ENCODE data around the gene ITFG1.
"Not testable (repeated sequence)": the region's sequence is repeated elsewhere in the genome, so short reads cannot be mapped to it uniquely, and the experiment has no call there.

Gene ITFG1

GRCh38 chr16:47371271-47372014, 89.4 kb downstream of the ITFG1 start:
- TF ChIP-seq, protein P1, sequence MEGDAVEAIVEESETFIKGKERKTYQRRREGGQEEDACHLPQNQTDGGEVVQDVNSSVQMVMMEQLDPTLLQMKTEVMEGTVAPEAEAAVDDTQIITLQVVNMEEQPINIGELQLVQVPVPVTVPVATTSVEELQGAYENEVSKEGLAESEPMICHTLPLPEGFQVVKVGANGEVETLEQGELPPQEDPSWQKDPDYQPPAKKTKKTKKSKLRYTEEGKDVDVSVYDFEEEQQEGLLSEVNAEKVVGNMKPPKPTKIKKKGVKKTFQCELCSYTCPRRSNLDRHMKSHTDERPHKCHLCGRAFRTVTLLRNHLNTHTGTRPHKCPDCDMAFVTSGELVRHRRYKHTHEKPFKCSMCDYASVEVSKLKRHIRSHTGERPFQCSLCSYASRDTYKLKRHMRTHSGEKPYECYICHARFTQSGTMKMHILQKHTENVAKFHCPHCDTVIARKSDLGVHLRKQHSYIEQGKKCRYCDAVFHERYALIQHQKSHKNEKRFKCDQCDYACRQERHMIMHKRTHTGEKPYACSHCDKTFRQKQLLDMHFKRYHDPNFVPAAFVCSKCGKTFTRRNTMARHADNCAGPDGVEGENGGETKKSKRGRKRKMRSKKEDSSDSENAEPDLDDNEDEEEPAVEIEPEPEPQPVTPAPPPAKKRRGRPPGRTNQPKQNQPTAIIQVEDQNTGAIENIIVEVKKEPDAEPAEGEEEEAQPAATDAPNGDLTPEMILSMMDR (IDR thresholded peaks at IDR 0.05; ENCODE audit: low read length, missing control alignments), result no peak
- no peak overlapping the region for H3K4me3 ChIP-seq (replicated peaks; ENCODE audit: low read depth, low read length)
- DNase-seq (ENCODE audit: low read depth), result no peak

DNA sequence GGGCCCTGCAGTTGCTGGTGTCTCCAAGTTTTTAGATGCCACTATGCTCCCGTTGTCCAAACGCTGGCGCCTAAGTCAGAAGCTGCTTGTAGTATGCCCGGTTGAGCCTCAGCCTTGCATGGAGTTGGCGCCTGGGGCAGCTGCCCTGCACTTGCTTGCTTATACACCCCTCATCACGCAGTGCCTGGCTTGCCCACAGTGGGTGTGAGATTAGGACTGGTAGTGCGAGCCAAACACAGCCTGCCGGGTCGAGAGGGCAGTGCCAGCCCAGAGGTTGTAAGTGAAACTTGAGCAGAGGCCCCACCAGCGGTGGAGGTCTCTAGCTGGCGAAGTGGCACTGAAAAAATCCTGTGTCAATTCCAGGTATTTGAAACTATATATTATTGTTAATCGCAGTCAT, 90.3 kb downstream of the ITFG1 start:
- TF ChIP-seq, protein P1 (IDR thresholded peaks at IDR 0.05; ENCODE audit: low read length, missing control alignments), result no peak
- no peak overlapping the region for H3K4me3 ChIP-seq (replicated peaks; ENCODE audit: low read depth, low read length)
- no peak for DNase-seq (ENCODE audit: low read depth)

GRCh38 chr16:47366228-47366627, 94.6 kb downstream of the ITFG1 start:
- TF ChIP-seq, protein P1 (IDR thresholded peaks at IDR 0.05; ENCODE audit: low read length, missing control alignments), result no peak
- no peak for DNase-seq (ENCODE audit: low read depth)
- H3K4me3 ChIP-seq (replicated peaks; ENCODE audit: low read depth, low read length), result no peak overlapping the region

GRCh38 chr16:47363761-47364160, 97.1 kb downstream of the ITFG1 start:
- TF ChIP-seq, protein P1 (IDR thresholded peaks at IDR 0.05; ENCODE audit: low read length, missing control alignments), result no peak
- no peak overlapping the region for H3K4me3 ChIP-seq (replicated peaks; ENCODE audit: low read depth, low read length)
- peak; percentile 15 for DNase-seq (ENCODE audit: low read depth)

GRCh38 chr16:47359478-47359877, 101.4 kb downstream of the ITFG1 start:
- no peak for DNase-seq (ENCODE audit: low read depth)
- TF ChIP-seq, protein P1 (IDR thresholded peaks at IDR 0.05; ENCODE audit: low read length, missing control alignments), result no peak
- no peak overlapping the region for H3K4me3 ChIP-seq (replicated peaks; ENCODE audit: low read depth, low read length)

GRCh38 chr16:47358816-47359215, 102.0 kb downstream of the ITFG1 start:
- no peak for DNase-seq (ENCODE audit: low read depth)
- no peak overlapping the region for H3K4me3 ChIP-seq (replicated peaks; ENCODE audit: low read depth, low read length)
- TF ChIP-seq, protein P1 (IDR thresholded peaks at IDR 0.05; ENCODE audit: low read length, missing control alignments), result no peak

DNA sequence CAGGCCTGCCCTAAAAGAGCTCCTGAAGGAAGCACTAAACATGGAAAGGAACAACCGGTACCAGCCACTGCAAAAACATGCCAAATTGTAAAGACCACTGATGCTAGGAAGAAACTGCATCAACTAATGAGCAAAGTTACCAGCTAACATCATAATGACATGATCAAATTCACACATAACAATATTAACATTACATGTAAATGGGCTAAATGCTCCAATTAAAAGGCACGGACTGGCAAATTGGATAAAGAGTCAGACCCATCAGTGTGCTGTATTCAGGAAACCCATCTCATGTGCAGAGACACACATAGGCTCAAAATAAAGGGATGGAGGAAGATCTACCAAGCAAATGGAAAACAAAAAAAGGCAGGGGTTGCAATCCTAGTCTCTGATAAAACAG, 111.8 kb downstream of the ITFG1 start:
- H3K4me3 ChIP-seq (replicated peaks; ENCODE audit: low read depth, low read length); DNase-seq (ENCODE audit: low read depth): not testable (repeated sequence)

GRCh38 chr16:47347021-47347696, 113.7 kb downstream of the ITFG1 start:
- H3K4me3 ChIP-seq (replicated peaks; ENCODE audit: low read depth, low read length); DNase-seq (ENCODE audit: low read depth): not testable (repeated sequence)

Measured in fibroblast of pulmonary artery (primary cell).